H1 (cell line): ENCODE results near the gene RAB31. TPM values are rescaled to one million over a fixed set of nuclear protein-coding genes. Genes with fewer than 3 reads are reported as not detected.

Source experiments
- CTCF ChIA-PET: fragments of 300-600 bp; sonication (Branson Sonifier 250); formaldehyde crosslinking; loops from one replicate; lab custom pipeline; 2021; ENCODE audit not compliant: partially characterized antibody; lab: Charles Lee
- POLR2A ChIA-PET: fragments of 300-600 bp; sonication (Branson Sonifier 250); formaldehyde crosslinking; loops from one replicate; lab custom pipeline; 2021; ENCODE audit warnings: inconsistent platforms; ENCODE audit not compliant: partially characterized antibody; lab: Charles Lee
- DNase-seq, 2 experiments: peaks; one replicate each; pipeline versions ENCODE4 v3.0.0 to v3.0.0-alpha.2; 2010 to 2022; ENCODE audit warnings: low spot score in 2 of 2, low read depth in 1 of 2, mixed read lengths in 1 of 2
- FAIRE-seq: peaks from 2 replicates; lab custom pipeline; 2011; peaks lifted over from hg19 to GRCh38; lab: Jason Lieb, UNC
- H2AFZ ChIP-seq: 2 replicates; pipeline ENCODE4 v1.8.1; 2012; ENCODE audit warnings: low read length, inconsistent platforms
- H2AK5ac ChIP-seq: 2 replicates; pipeline ENCODE4 v1.6.1; 2013; ENCODE audit warnings: low read depth, low read length
- H2BK120ac ChIP-seq: replicated peaks from 2 replicates; pipeline ENCODE3; 2013; ENCODE audit warnings: low read depth, low read length, inconsistent platforms
- H2BK12ac ChIP-seq: 2 replicates; pipeline ENCODE4 v1.6.1; 2013; ENCODE audit warnings: low read depth, low read length
- H2BK15ac ChIP-seq: 2 replicates; pipeline ENCODE4 v1.6.1; 2013; ENCODE audit warnings: low read length
- H2BK20ac ChIP-seq: 2 replicates; pipeline ENCODE4 v1.6.1; 2013; ENCODE audit warnings: low read length
- H2BK5ac ChIP-seq: 2 replicates; pipeline ENCODE4 v1.6.1; 2013; ENCODE audit warnings: low read depth, low read length
- H3K14ac ChIP-seq: 2 replicates; pipeline ENCODE4 v1.6.1; 2013; ENCODE audit warnings: inconsistent platforms; ENCODE audit not compliant: insufficient read length
- H3K18ac ChIP-seq: 2 replicates; pipeline ENCODE4 v1.6.1; 2013; ENCODE audit warnings: low read length; ENCODE audit errors: extremely low read depth
- H3K23ac ChIP-seq: 2 replicates; pipeline ENCODE4 v1.6.1; 2013; ENCODE audit warnings: inconsistent platforms; ENCODE audit not compliant: insufficient read length
- H3K23me2 ChIP-seq: 2 replicates; pipeline ENCODE4 v1.6.1; 2013; ENCODE audit warnings: low read depth, low read length
- H3K27ac ChIP-seq: 2 replicates; pipeline ENCODE4 v1.6.1; 2011; ENCODE audit warnings: low read depth, low read length, inconsistent platforms
- H3K27me3 ChIP-seq, 4 experiments: replicated peaks in 1 of 4; 1 replicate in 1 of 4; 2 replicates in 3 of 4; pipeline versions ENCODE4 v1.6.1 to v1.8.1; 2011 to 2013; ENCODE audit warnings: low read length in 3 of 4, mild to moderate bottlenecking in 3 of 4, inconsistent platforms in 2 of 4, mixed read lengths in 2 of 4, moderate library complexity in 1 of 4; ENCODE audit not compliant: control insufficient read depth in 3 of 4, insufficient read depth in 3 of 4; ENCODE audit errors: extremely low read depth in 1 of 4
- H3K36me3 ChIP-seq, 4 experiments: 2 replicates each; pipeline versions ENCODE4 v1.6.1 to v1.8.1; 2011 to 2013; ENCODE audit warnings: mild to moderate bottlenecking in 4 of 4, low read length in 3 of 4, moderate library complexity in 2 of 4, control low read depth in 1 of 4, inconsistent platforms in 1 of 4; ENCODE audit not compliant: insufficient read depth in 4 of 4, control insufficient read depth in 2 of 4
- H3K4ac ChIP-seq: replicated peaks from 2 replicates; pipeline ENCODE3; 2013; ENCODE audit warnings: low read length, low read depth, mixed read lengths, inconsistent platforms; ENCODE audit not compliant: insufficient read length
- H3K4me1 ChIP-seq, 4 experiments: replicated peaks in 1 of 4; 1 replicate in 1 of 4; 2 replicates in 3 of 4; pipeline versions ENCODE4 v1.6.1 to v1.8.1; 2011 to 2013; ENCODE audit warnings: low read length in 3 of 4, inconsistent platforms in 2 of 4, mixed read lengths in 1 of 4; ENCODE audit not compliant: insufficient read depth in 4 of 4, control insufficient read depth in 3 of 4
- H3K4me2 ChIP-seq, 2 experiments: 2 replicates each; pipeline versions ENCODE4 v1.6.1 to v1.8.1; 2011 to 2013; ENCODE audit warnings: low read depth in 2 of 2, low read length in 2 of 2, control low read depth in 1 of 2, inconsistent platforms in 1 of 2, mild to moderate bottlenecking in 1 of 2; ENCODE audit not compliant: insufficient read depth in 1 of 2
- H3K4me3 ChIP-seq, 4 experiments: fragments of 200-600, 300-600 bp in 1 of 4; sonication (generic), shearing (Covaris generic), sonication (Bioruptor Twin) in 1 of 4; 2 replicates each; pipeline versions ENCODE4 v1.5.1 to v1.8.1; 2011 to 2016; ENCODE audit warnings: low read length in 4 of 4, low read depth in 3 of 4, control low read depth in 2 of 4, inconsistent platforms in 2 of 4, mild to moderate bottlenecking in 2 of 4, mixed read lengths in 1 of 4, moderate library complexity in 1 of 4; ENCODE audit not compliant: insufficient read depth in 2 of 4; ENCODE audit errors: extremely low read depth in 1 of 4
- H3K56ac ChIP-seq: replicated peaks from 2 replicates; pipeline ENCODE3; 2013; ENCODE audit warnings: low read depth, mild to moderate bottlenecking, mixed read lengths, low read length, inconsistent platforms; ENCODE audit not compliant: insufficient read length
- H3K79me1 ChIP-seq: 2 replicates; pipeline ENCODE4 v1.6.1; 2013; ENCODE audit warnings: low read depth, low read length, control low read depth
- H3K79me2 ChIP-seq, 2 experiments: 2 replicates each; pipeline versions ENCODE4 v1.6.1 to v1.8.1; 2012 to 2013; ENCODE audit warnings: low read length in 2 of 2, mild to moderate bottlenecking in 2 of 2, inconsistent platforms in 1 of 2; ENCODE audit not compliant: insufficient read depth in 2 of 2, control insufficient read depth in 1 of 2
- H3K9ac ChIP-seq, 4 experiments: replicated peaks in 1 of 4; 1 replicate in 1 of 4; 2 replicates in 3 of 4; pipeline versions ENCODE4 v1.6.1 to v1.8.1; 2011 to 2013; ENCODE audit warnings: low read depth in 3 of 4, low read length in 3 of 4, control low read depth in 2 of 4, mild to moderate bottlenecking in 2 of 4, moderate library complexity in 2 of 4, inconsistent platforms in 1 of 4; ENCODE audit errors: extremely low read depth in 1 of 4
- H3K9me3 ChIP-seq, 2 experiments: 2 replicates each; pipeline versions ENCODE4 v1.6.1 to v1.8.1; 2012 to 2013; ENCODE audit warnings: mild to moderate bottlenecking in 2 of 2, moderate library complexity in 2 of 2, control low read depth in 1 of 2, inconsistent platforms in 1 of 2, low read depth in 1 of 2, low read length in 1 of 2, mixed read lengths in 1 of 2; ENCODE audit not compliant: insufficient read depth in 2 of 2
- H4K20me1 ChIP-seq, 2 experiments: replicated peaks in 1 of 2; 2 replicates each; pipeline versions ENCODE3 to v1.8.1; 2011 to 2013; ENCODE audit warnings: inconsistent platforms in 2 of 2, low read length in 2 of 2, mild to moderate bottlenecking in 1 of 2; ENCODE audit not compliant: insufficient read depth in 2 of 2, control insufficient read depth in 1 of 2
- H4K5ac ChIP-seq: 2 replicates; pipeline ENCODE4 v1.6.1; 2013; ENCODE audit warnings: low read length, low read depth, mixed read lengths, inconsistent platforms; ENCODE audit not compliant: insufficient read length
- H4K8ac ChIP-seq: 2 replicates; pipeline ENCODE4 v1.8.0; 2013; ENCODE audit warnings: mild to moderate bottlenecking, moderate library complexity, low read length, inconsistent platforms; ENCODE audit not compliant: insufficient read depth; ENCODE audit errors: extremely low read depth
- H4K91ac ChIP-seq: replicated peaks from 2 replicates; pipeline ENCODE3; 2013; ENCODE audit warnings: low read length, mixed read lengths, inconsistent platforms; ENCODE audit not compliant: insufficient read length
- CEBPB ChIP-seq: IDR thresholded peaks from 2 replicates; pipeline ENCODE4 v1.6.1; 2012; ENCODE audit warnings: low read depth, low read length
- EP300 ChIP-seq, 2 experiments: IDR thresholded peaks; 1 replicate in 1 of 2; 2 replicates in 1 of 2; pipeline ENCODE4 v1.6.1; 2011 to 2012; ENCODE audit warnings: low read depth in 2 of 2, low read length in 2 of 2, mild to moderate bottlenecking in 2 of 2, borderline replicate concordance in 1 of 2, inconsistent platforms in 1 of 2, moderate library complexity in 1 of 2
- KDM1A ChIP-seq: fragments of 200-600, 300-600 bp; sonication (generic); IDR thresholded peaks from 2 replicates; pipeline ENCODE4 v1.7.1; 2016; ENCODE audit warnings: mild to moderate bottlenecking, low read length, borderline replicate concordance
- KDM5A ChIP-seq: fragments of 200-600 bp; IDR thresholded peaks from 2 replicates; pipeline ENCODE4 v1.7.1; 2012; ENCODE audit warnings: mild to moderate bottlenecking, low read length, inconsistent platforms, mixed read lengths
- MAFK ChIP-seq: IDR thresholded peaks from 2 replicates; pipeline ENCODE4 v1.6.1; 2012; ENCODE audit warnings: low read depth, mild to moderate bottlenecking, improper control_type of control experiment, low read length
- SIRT6 ChIP-seq: IDR thresholded peaks from one replicate; pipeline ENCODE4 v1.7.1; 2012; ENCODE audit warnings: low read length, inconsistent platforms
- SUZ12 ChIP-seq: fragments of 200-600 bp; sonication (generic); IDR thresholded peaks from 2 replicates; pipeline ENCODE4 v1.6.1; 2012; ENCODE audit warnings: mild to moderate bottlenecking, inconsistent platforms, low read length, moderate library complexity, mixed read lengths
- WGBS, 2 experiments: shearing (Covaris generic) in 1 of 2; methylation state at CpG; one replicate each; pipeline versions ENCODE4 v1.1.6 to v1.1.7; 2013 to 2015; ENCODE audit warnings: low lambda C conversion rate in 2 of 2, mixed read lengths in 2 of 2, inconsistent platforms in 1 of 2, low coverage in 1 of 2, missing lambda C conversion rate in 1 of 2; ENCODE audit not compliant: insufficient replicate concordance in 2 of 2, insufficient coverage in 1 of 2, insufficient read length in 1 of 2; ENCODE audit errors: extremely low coverage in 1 of 2, missing lambda C conversion rate in 1 of 2; 5-methylcytosine and 5-hydroxymethylcytosine counted together
- polyA plus RNA-seq, 7 experiments: library from polyadenylated mRNA; depleted of rRNA in 3 of 7; stranded (reverse) in 5 of 7; unstranded in 2 of 7; fragments of >200 nt in 5 of 7; fragments of 200-250 nt in 2 of 7; gene quantifications; 1 replicate in 5 of 7; 2 replicates in 1 of 7; 4 replicates in 1 of 7; pipeline versions ENCODE4 v1.2.1 to v1.2.3, GENCODE V29; 2011 to 2013; ENCODE audit warnings: missing spikeins in 2 of 7, mixed read lengths in 2 of 7
- total RNA-seq: library from RNA; stranded (reverse); fragmentation: NEBNext Ultra II Directional; extraction: Animal tissue kit (Norgen Biotek cat#: 25700); gene quantifications from 2 replicates; pipeline ENCODE4 v1.2.1, GENCODE V29; 2021

RAB31 gene
- total and polyA plus RNA-seq, 2 of the 8 experiments (the other 6 are each of a cell fraction or from before 2014, with no cell fraction given), result 15.2 to 40.9 TPM

DNA sequence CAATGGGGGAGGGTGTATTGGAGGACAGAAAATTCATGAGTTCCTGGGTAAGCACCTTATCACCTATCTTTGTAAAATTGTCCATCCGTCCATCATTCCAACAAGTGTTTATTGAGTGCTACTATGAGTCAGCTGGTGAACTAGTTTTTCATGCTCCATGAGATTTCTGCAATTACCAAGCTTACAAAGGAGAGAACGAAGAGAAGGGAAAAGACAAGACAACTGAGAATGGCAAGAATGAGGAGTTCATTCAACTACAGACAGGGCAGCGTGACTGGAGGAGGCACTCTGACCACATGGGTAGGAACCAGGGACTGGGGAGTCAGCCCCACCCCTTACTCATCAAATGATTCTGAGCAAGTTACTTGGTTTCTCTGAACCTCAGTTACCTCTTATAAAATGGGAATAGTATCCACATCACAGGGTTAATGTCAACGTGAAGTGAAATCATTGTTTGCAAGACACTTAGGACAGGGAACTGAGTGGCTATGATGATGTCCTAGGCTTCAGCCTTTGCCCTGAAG, 159.0 kb downstream of the RAB31 start:
- H4K5ac ChIP-seq, result no peak overlapping the region
- H4K91ac ChIP-seq, result no peak overlapping the region
- H3K4ac ChIP-seq, result no peak overlapping the region
- DNase-seq (no peak), FAIRE-seq (no peak)
- H3K23ac ChIP-seq, result no peak overlapping the region
- H2BK15ac ChIP-seq, result no peak overlapping the region
- H4K8ac ChIP-seq, result no peak overlapping the region
- ChIA-PET CTCF (interaction anchor here (1.2 kb wide), 1 partner anchor 10 kb away, joined by 3 read pairs; no protein-coding TSS in a partner anchor), POLR2A (no interaction called here)
- no peak overlapping the region for H3K4me2 ChIP-seq
- H3K18ac ChIP-seq, result no peak overlapping the region
- H3K9me3 ChIP-seq, result peaks cover 12 to 17% of the 10 kb centered on the region in 2 experiments; a peak in 3 of 4 replicates
- no peak overlapping the region for H3K14ac ChIP-seq
- no peaks in the 10 kb centered on the region for H3K79me2 ChIP-seq
- H3K4me1 ChIP-seq, result peaks cover 0 to 14% (median 7%) of the 10 kb centered on the region in 4 experiments; a peak in 4 of 7 replicates
- H2BK120ac ChIP-seq, result no peak overlapping the region
- no peaks in the 10 kb centered on the region; the same call in 1 of the 2 replicates for H3K23me2 ChIP-seq
- H3K79me1 ChIP-seq, result no peaks in the 10 kb centered on the region
- peaks cover 0 to 2% (median 0%) of the 10 kb centered on the region in 4 experiments; a peak in 1 of 7 replicates for H3K27me3 ChIP-seq
- TF ChIP-seq KDM1A (no peak), MAFK (no peak), SIRT6 (no peak), KDM5A (no peak), CEBPB (no peak), EP300 (IDR thresholded peaks at IDR 0.05; ENCODE audit: borderline replicate concordance in 1 of 2, low read depth in 2 of 2, low read length in 2 of 2) (no peak), SUZ12 (no peak)
- no peak overlapping the region for H3K4me3 ChIP-seq
- H3K9ac ChIP-seq, result no peak overlapping the region
- H3K27ac ChIP-seq, result no peak overlapping the region
- H2BK5ac ChIP-seq, result no peak overlapping the region
- no peaks in the 10 kb centered on the region; a peak in 1 of 8 replicates for H3K36me3 ChIP-seq
- no peak overlapping the region for H2AK5ac ChIP-seq
- H2BK12ac ChIP-seq, result no peak overlapping the region
- 79% methylated on average over 4 of the region's 4 CpGs; no CpG with 5 or more reads in 1 of the 2 experiments for WGBS, 2 experiments
- H2AFZ ChIP-seq, result no peak overlapping the region
- no peaks in the 10 kb centered on the region for H4K20me1 ChIP-seq
- H2BK20ac ChIP-seq, result no peak overlapping the region
- no peak overlapping the region for H3K56ac ChIP-seq
